Measurements from ENCODE around the gene DNMT3A. TPM values are rescaled to one million over a fixed set of nuclear protein-coding genes. Genes with fewer than 3 reads are reported as not detected.

DNMT3A gene
- total and polyA plus RNA-seq, 2 of the 8 experiments (the other 6 are each of a cell fraction or from before 2014, with no cell fraction given) = 33.6 to 178 TPM

DNA sequence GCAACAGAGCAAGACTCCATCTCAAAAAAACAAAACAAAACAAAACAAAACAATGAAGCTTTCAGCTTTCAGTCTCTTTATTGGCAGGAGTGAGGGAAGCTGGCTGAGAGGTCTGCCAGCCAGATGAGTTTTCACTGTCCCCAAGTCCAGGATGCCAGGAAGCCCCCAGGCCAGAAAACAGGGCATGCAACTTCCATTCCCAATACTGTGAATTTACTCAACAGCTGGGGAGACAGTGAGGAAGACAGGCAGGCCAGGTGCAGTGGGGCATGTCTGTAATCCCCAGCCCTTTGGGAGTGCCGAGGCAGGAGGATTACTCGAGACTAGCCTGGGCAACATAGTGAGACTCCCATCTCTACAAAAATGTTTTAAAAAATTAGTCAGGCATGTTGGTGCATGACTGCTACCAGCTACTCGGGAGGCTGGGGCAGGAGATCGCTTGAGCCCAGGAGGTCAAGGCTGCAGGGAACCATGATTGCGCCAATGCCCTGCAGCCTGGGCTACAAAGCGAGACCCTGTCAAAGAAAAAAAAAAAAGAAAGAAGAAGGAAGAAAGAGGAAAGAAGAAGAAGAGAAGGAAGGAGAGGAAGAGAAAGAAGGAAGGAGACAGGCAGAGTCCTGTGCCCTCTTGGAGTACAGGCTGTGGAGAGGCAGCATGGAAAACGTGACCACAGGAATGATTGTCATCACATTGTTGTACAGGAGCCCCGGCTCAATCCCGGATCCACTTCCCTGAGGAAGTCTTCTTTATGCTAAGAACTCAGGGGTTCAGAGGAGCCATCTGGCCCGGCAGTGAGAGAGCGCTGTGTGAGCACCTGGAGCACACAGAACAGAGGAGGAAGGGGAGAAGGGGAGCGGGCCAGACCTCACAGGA is 144.2 kb downstream of the DNMT3A start:
- CTCF ChIA-PET (ENCODE audit: partially characterized antibody) = interaction anchor here (0.5 to 9.0 kb wide), 19 partner anchors 10 to 365 kb away, joined by 3 to 106 read pairs (median 5); partner anchors contain the start of gene POMC
- no peaks in the 10 kb centered on the region for H3K79me1 ChIP-seq (ENCODE audit: low read depth, low read length)
- no peak overlapping the region for H3K14ac ChIP-seq (ENCODE audit: insufficient read length)
- H3K27me3 ChIP-seq (replicated peaks in 1 of 4; ENCODE audit: control insufficient read depth in 3 of 4, extremely low read depth in 1 of 4, insufficient read depth in 3 of 4, low read length in 3 of 4) = no peaks in the 10 kb centered on the region
- no peak overlapping the region for H3K27ac ChIP-seq (ENCODE audit: low read depth, low read length)
- peak overlapping the region; percentile 11; the same call in 1 of the 2 replicates for H4K8ac ChIP-seq (ENCODE audit: extremely low read depth, insufficient read depth, low read length)
- 82% methylated on average over 12 of the region's 12 CpGs; no CpG with 5 or more reads in 1 of the 2 experiments for WGBS, 2 experiments (ENCODE audit: extremely low coverage in 1 of 2, insufficient coverage in 1 of 2, insufficient read length in 1 of 2, insufficient replicate concordance in 2 of 2, low coverage in 1 of 2, low lambda C conversion rate in 2 of 2, missing lambda C conversion rate in 1 of 2)
- H3K79me2 ChIP-seq (ENCODE audit: control insufficient read depth in 1 of 2, insufficient read depth in 2 of 2, low read length in 2 of 2) = no peaks in the 10 kb centered on the region
- H3K4me2 ChIP-seq (ENCODE audit: insufficient read depth in 1 of 2, low read depth in 2 of 2, low read length in 2 of 2) = no peak overlapping the region
- FAIRE-seq (no peak), DNase-seq (ENCODE audit: low read depth in 1 of 2, low spot score in 2 of 2) (no peak)
- H2BK120ac ChIP-seq (replicated peaks; ENCODE audit: low read depth, low read length) = no peak overlapping the region
- no peaks in the 10 kb centered on the region for H3K23me2 ChIP-seq (ENCODE audit: low read depth, low read length)
- H3K9ac ChIP-seq (replicated peaks in 1 of 4; ENCODE audit: extremely low read depth in 1 of 4, low read depth in 3 of 4, low read length in 3 of 4) = no peak overlapping the region
- H3K4me1 ChIP-seq (replicated peaks in 1 of 4; ENCODE audit: control insufficient read depth in 3 of 4, insufficient read depth in 4 of 4, low read length in 3 of 4) = no peaks in the 10 kb centered on the region; a peak in 1 of 7 replicates
- H4K20me1 ChIP-seq (replicated peaks in 1 of 2; ENCODE audit: control insufficient read depth in 1 of 2, insufficient read depth in 2 of 2, low read length in 2 of 2) = peaks cover 0 to 1% of the 10 kb centered on the region in 2 experiments
- H2BK5ac ChIP-seq (ENCODE audit: low read depth, low read length) = no peak overlapping the region; the same call in 1 of the 2 replicates
- H2AK5ac ChIP-seq (ENCODE audit: low read depth, low read length) = no peak overlapping the region
- H2BK12ac ChIP-seq (ENCODE audit: low read depth, low read length) = no peak overlapping the region
- H2BK15ac ChIP-seq (ENCODE audit: low read length) = no peak overlapping the region
- H4K5ac ChIP-seq (ENCODE audit: insufficient read length, low read depth, low read length) = no peak overlapping the region
- H3K23ac ChIP-seq (ENCODE audit: insufficient read length) = no peak overlapping the region
- H2AFZ ChIP-seq (ENCODE audit: low read length) = peak overlapping the region; percentile 51; the same call in 1 of the 2 replicates
- no peaks in the 10 kb centered on the region for H3K36me3 ChIP-seq (ENCODE audit: control insufficient read depth in 2 of 4, insufficient read depth in 4 of 4, low read length in 3 of 4)
- no peak overlapping the region for H3K56ac ChIP-seq (replicated peaks; ENCODE audit: insufficient read length, low read depth, low read length)
- no peak overlapping the region for H3K4me3 ChIP-seq (ENCODE audit: extremely low read depth in 1 of 4, insufficient read depth in 2 of 4, low read depth in 3 of 4, low read length in 4 of 4)
- no peak overlapping the region for H2BK20ac ChIP-seq (ENCODE audit: low read length)
- no peak overlapping the region for H3K4ac ChIP-seq (replicated peaks; ENCODE audit: insufficient read length, low read depth, low read length)
- no peaks in the 10 kb centered on the region for H3K9me3 ChIP-seq (ENCODE audit: insufficient read depth in 2 of 2, low read depth in 1 of 2, low read length in 1 of 2)
- POLR2A ChIA-PET (ENCODE audit: partially characterized antibody) = interaction anchor here (0.5 to 0.6 kb wide), 2 partner anchors 704 to 870 kb away, joined by 3 to 4 read pairs; no protein-coding TSS in a partner anchor
- no peak overlapping the region for H3K18ac ChIP-seq (ENCODE audit: extremely low read depth, low read length)
- no peak overlapping the region for H4K91ac ChIP-seq (replicated peaks; ENCODE audit: insufficient read length, low read length)
- no peak for TF ChIP-seq KDM4A (IDR thresholded peaks at IDR 0.05; ENCODE audit: low read depth, low read length, severe bottlenecking)
- no peak for TF ChIP-seq BRCA1 (IDR thresholded peaks at IDR 0.05; ENCODE audit: low read depth, low read length)
